Effector memory CD8-positive, alpha-beta T cell (primary cell): ENCODE measurements around the gene ADGRF1.

Source experiments
- ATAC-seq: fragments of 150-1000 bp; cut with Tn5 transposase; replicated peaks from 2 replicates; pipeline ENCODE4 v1.10.0; 2021; ENCODE audit warnings: mild to moderate bottlenecking, moderate library complexity
- DNase-seq, 3 experiments: peaks; one replicate each; pipeline ENCODE4 v3.0.0; 2021
- H3K27ac Mint-ChIP-seq, 2 donors: one replicate each; pipeline ENCODE4 v1.8.0; 2022; ENCODE audit warnings: mild to moderate bottlenecking in 2 of 2, mixed read lengths in 2 of 2, moderate library complexity in 2 of 2
- H3K27me3 Mint-ChIP-seq, 2 donors: one replicate each; pipeline ENCODE4 v1.8.0; 2022; ENCODE audit warnings: mixed read lengths in 2 of 2
- H3K36me3 Mint-ChIP-seq: one replicate; pipeline ENCODE4 v1.8.0; 2022; ENCODE audit warnings: mild to moderate bottlenecking, moderate library complexity, mixed read lengths; ENCODE audit not compliant: insufficient read depth
- H3K4me1 Mint-ChIP-seq, 2 donors: one replicate each; pipeline ENCODE4 v1.8.0; 2022; ENCODE audit warnings: low read depth in 2 of 2, mixed read lengths in 2 of 2
- H3K4me3 Mint-ChIP-seq, 2 donors: one replicate each; pipeline ENCODE4 v1.8.0; 2022; ENCODE audit warnings: mild to moderate bottlenecking in 2 of 2, mixed read lengths in 2 of 2, moderate library complexity in 2 of 2
- H3K9me3 Mint-ChIP-seq, 2 donors: one replicate each; pipeline ENCODE4 v1.8.0; 2022; ENCODE audit warnings: mixed read lengths in 2 of 2

Gene ADGRF1

DNA sequence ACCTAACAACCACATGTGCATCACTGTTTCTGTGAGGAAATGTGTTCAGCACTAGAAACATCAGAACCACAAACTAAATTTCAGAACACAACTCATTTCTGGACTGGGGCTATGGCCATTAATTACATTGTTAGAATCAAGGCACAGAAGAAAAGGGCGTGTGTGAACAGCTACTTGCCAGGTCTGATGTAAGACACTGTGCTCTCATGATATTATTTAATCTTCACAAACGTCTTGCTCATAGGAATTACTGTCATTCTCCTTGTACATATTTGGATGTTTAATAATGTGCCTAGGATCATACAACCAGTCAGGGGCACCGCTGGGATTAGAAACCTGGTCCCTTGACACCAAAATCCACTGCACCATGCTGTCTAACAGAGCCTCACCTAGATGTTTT, 14.8 kb downstream of the ADGRF1 start:
- Mint-ChIP-seq H3K9me3 (no peaks in the 10 kb centered on the region), H3K27me3 (peaks cover 0 to 6% of the 10 kb centered on the region in 2 donors), H3K36me3 (no peaks in the 10 kb centered on the region), H3K27ac (no peak overlapping the region), H3K4me1 (no peaks in the 10 kb centered on the region), H3K4me3 (no peak overlapping the region)
- ATAC-seq (no peak), DNase-seq (no peak)

- Mint-ChIP-seq H3K4me3 (no peak overlapping the region), H3K27me3 (peaks cover 0 to 6% of the 10 kb centered on the region in 2 donors)
Measured at GRCh38 chr6:47026679-47027078, 15.5 kb downstream of the ADGRF1 start.

DNA sequence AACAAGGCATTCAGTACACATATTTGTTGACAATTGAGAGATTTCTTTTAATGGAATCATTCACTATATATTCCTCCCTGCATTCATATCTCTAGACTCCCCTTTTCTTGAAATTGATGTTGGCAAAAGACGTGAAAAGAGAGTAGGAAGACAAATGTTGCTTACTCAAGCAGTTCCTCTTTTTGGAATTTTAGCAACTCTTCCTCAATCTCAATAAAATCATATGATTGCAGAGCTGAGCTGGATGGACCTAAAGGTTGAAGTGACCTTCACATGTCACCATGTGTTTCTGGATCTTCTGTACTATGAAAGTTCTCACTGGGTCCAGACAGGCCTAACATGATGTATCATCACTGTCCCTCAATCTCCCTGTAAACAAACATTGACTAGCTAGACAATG, 18.6 kb downstream of the ADGRF1 start:
- no peak for DNase-seq
- no peaks in the 10 kb centered on the region for H3K4me1 Mint-ChIP-seq
- no peaks in the 10 kb centered on the region for H3K9me3 Mint-ChIP-seq
- peaks cover 0 to 20% of the 10 kb centered on the region in 2 donors for H3K27me3 Mint-ChIP-seq
- no peak overlapping the region for H3K27ac Mint-ChIP-seq
- H3K36me3 Mint-ChIP-seq: no peaks in the 10 kb centered on the region
- ATAC-seq: no peak
- H3K4me3 Mint-ChIP-seq: no peak overlapping the region

More at GRCh38 chr6:47026679-47027078, 15.5 kb downstream of the ADGRF1 start:
- Mint-ChIP-seq H3K9me3 (no peaks in the 10 kb centered on the region), H3K36me3 (no peaks in the 10 kb centered on the region), H3K4me1 (no peaks in the 10 kb centered on the region), H3K27ac (no peak overlapping the region)
- DNase-seq (no peak), ATAC-seq (no peak)

- Mint-ChIP-seq H3K4me1 (no peaks in the 10 kb centered on the region), H3K4me3 (no peak overlapping the region), H3K36me3 (no peaks in the 10 kb centered on the region), H3K9me3 (no peaks in the 10 kb centered on the region), H3K27me3 (peaks cover 9 to 20% of the 10 kb centered on the region in 2 donors), H3K27ac (no peak overlapping the region)
- ATAC-seq (no peak), DNase-seq (no peak)
Measured at GRCh38 chr6:47022191-47022590, 19.9 kb downstream of the ADGRF1 start.

- Mint-ChIP-seq H3K4me3 (no peak overlapping the region), H3K9me3 (no peaks in the 10 kb centered on the region), H3K36me3 (no peaks in the 10 kb centered on the region), H3K27ac (no peak overlapping the region), H3K27me3 (peaks cover 11 to 20% of the 10 kb centered on the region in 2 donors), H3K4me1 (no peaks in the 10 kb centered on the region)
- no peak for DNase-seq
- ATAC-seq: no peak
Measured at GRCh38 chr6:47019941-47020340, 22.2 kb downstream of the ADGRF1 start.

GRCh38 chr6:47016909-47017308, 25.2 kb downstream of the ADGRF1 start:
- DNase-seq: no peak
- Mint-ChIP-seq H3K36me3 (no peaks in the 10 kb centered on the region), H3K4me3 (no peak overlapping the region), H3K27ac (no peak overlapping the region), H3K4me1 (no peaks in the 10 kb centered on the region), H3K9me3 (peaks cover 3 to 7% of the 10 kb centered on the region in 2 donors), H3K27me3 (peaks cover 11 to 14% of the 10 kb centered on the region in 2 donors)
- ATAC-seq: no peak

DNA sequence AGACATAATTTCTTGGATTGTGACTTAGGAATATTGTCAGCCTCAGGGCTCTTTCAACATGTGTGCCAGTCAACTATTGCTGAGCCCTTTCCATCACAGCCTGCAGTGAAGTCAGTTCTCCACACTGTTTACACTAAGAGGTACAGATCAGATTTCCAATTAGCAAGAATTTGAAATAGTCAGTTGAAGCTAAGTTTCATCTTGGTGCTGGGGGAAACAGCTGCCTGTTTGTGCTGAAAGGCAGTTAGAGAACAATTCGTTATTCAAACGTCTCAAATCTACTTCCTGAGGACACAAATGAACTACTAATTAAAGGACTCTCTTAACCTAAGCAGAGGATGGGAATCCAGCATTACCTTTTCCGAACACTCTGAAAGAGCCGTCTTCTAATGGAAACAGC, 25.9 kb downstream of the ADGRF1 start:
- DNase-seq (no peak), ATAC-seq (no peak)
- Mint-ChIP-seq H3K9me3 (peaks cover 3 to 7% of the 10 kb centered on the region in 2 donors), H3K4me3 (no peak overlapping the region), H3K27me3 (peaks cover 11 to 14% of the 10 kb centered on the region in 2 donors), H3K27ac (no peak overlapping the region), H3K36me3 (no peaks in the 10 kb centered on the region), H3K4me1 (no peaks in the 10 kb centered on the region)

- H3K9me3 Mint-ChIP-seq: peaks cover 3 to 8% of the 10 kb centered on the region in 2 donors
- H3K4me3 Mint-ChIP-seq: no peak overlapping the region
- no peak for ATAC-seq
Measured at GRCh38 chr6:47014401-47014800, 27.7 kb downstream of the ADGRF1 start.

GRCh38 chr6:47009583-47009982, 32.5 kb downstream of the ADGRF1 start:
- Mint-ChIP-seq H3K4me1 (no peaks in the 10 kb centered on the region), H3K36me3 (no peaks in the 10 kb centered on the region), H3K4me3 (no peak overlapping the region), H3K9me3 (peaks cover 3 to 14% of the 10 kb centered on the region in 2 donors), H3K27ac (no peak overlapping the region), H3K27me3 (peaks cover 0 to 12% of the 10 kb centered on the region in 2 donors)
- no peak for DNase-seq
- no peak for ATAC-seq

More at GRCh38 chr6:47014401-47014800, 27.7 kb downstream of the ADGRF1 start:
- Mint-ChIP-seq H3K27ac (no peak overlapping the region), H3K4me1 (no peaks in the 10 kb centered on the region), H3K27me3 (peaks cover 5 to 11% of the 10 kb centered on the region in 2 donors), H3K36me3 (no peaks in the 10 kb centered on the region)
- DNase-seq: no peak

- Mint-ChIP-seq H3K27ac (no peak overlapping the region), H3K4me3 (no peak overlapping the region), H3K4me1 (no peaks in the 10 kb centered on the region), H3K36me3 (no peaks in the 10 kb centered on the region), H3K9me3 (peaks cover 1 to 7% of the 10 kb centered on the region in 2 donors), H3K27me3 (peaks cover 0 to 12% of the 10 kb centered on the region in 2 donors)
- DNase-seq (no peak), ATAC-seq (no peak)
Measured at GRCh38 chr6:47008397-47008763, 33.8 kb downstream of the ADGRF1 start.

GRCh38 chr6:47007657-47008396, 34.3 kb downstream of the ADGRF1 start:
- Mint-ChIP-seq H3K27me3 (peaks cover 0 to 14% of the 10 kb centered on the region in 2 donors), H3K4me3 (no peak overlapping the region), H3K27ac (no peak overlapping the region), H3K9me3 (peaks cover 1 to 7% of the 10 kb centered on the region in 2 donors), H3K4me1 (no peaks in the 10 kb centered on the region), H3K36me3 (no peaks in the 10 kb centered on the region)
- ATAC-seq: no peak
- DNase-seq: no peak

DNA sequence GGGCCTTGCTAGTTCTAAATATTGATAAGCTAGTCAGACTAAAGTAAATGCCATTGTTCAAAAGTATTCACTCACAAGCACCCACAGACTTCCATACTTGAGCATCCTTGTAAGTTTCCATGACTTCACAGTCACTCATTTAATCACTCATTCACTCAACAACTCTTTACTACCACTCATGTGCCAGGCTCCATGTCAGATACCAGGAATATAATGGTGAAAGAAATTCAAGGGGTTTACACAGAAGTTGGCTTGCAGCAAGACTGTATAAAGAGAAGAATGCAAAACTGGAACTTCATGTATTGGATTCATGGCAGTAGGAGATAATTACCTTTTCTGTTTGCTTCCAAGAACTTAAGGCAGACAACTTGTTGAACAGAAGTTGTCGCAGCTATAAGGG, 36.6 kb downstream of the ADGRF1 start:
- Mint-ChIP-seq H3K27ac (no peak overlapping the region), H3K4me1 (no peaks in the 10 kb centered on the region), H3K27me3 (peaks cover 6 to 19% of the 10 kb centered on the region in 2 donors), H3K9me3 (peaks cover 0 to 7% of the 10 kb centered on the region in 2 donors), H3K4me3 (no peak overlapping the region), H3K36me3 (no peaks in the 10 kb centered on the region)
- ATAC-seq: no peak
- no peak for DNase-seq

DNA sequence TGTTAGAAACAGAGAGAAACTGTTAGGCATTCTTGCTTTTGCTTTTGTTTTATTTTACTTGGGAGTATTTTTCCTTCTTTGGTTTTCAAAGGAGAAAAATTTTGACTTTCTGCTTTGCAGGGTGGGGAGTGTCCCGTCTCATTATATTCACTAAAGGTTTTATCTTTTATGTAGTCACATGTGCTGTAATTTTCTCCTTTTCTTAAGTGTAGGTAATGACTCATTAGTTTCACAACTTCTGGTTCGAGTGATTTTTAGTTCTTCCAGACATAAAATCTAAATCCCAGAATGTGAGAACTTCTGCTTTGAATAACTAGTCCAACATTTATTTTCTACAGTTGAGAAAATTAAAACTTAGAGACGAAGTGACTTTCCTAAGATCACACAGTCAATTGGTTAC, 37.7 kb downstream of the ADGRF1 start:
- Mint-ChIP-seq H3K9me3 (peaks cover 0 to 7% of the 10 kb centered on the region in 2 donors), H3K27ac (no peak overlapping the region), H3K4me3 (no peak overlapping the region), H3K4me1 (no peaks in the 10 kb centered on the region), H3K36me3 (no peaks in the 10 kb centered on the region), H3K27me3 (peaks cover 6 to 15% of the 10 kb centered on the region in 2 donors)
- DNase-seq (no peak), ATAC-seq (no peak)

DNA sequence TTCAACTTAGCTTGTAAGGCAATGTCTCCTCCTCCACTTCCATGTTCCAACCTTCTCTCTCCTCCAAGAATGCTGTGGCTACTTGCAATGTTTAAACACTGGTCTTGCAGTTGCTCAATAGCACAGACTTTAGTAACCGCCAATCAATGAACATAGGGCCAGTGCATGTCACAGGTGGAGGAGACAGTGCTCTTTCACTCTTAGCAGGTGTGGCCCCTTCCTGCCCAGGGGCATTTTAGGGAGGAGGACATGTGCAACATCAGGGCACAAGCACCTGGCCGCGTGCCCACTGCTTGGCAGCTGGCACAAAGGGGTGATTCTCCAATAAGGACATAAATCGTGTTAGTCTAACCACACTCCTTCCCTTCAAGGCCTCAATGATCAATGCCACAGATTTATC, 41.3 kb downstream of the ADGRF1 start:
- Mint-ChIP-seq H3K9me3 (peaks cover 0 to 2% of the 10 kb centered on the region in 2 donors), H3K4me3 (no peak overlapping the region), H3K27me3 (peaks cover 17 to 24% of the 10 kb centered on the region in 2 donors), H3K36me3 (no peaks in the 10 kb centered on the region), H3K4me1 (no peaks in the 10 kb centered on the region), H3K27ac (no peak overlapping the region)
- no peak for ATAC-seq
- DNase-seq: no peak
